AG09309 (cell line): ENCODE measurements around the gene AXIN1.
"Not testable (repeated sequence)": the region's sequence is repeated elsewhere in the genome, so short reads cannot be mapped to it uniquely, and the experiment has no call there.

ENCODE experiments used
- DNase-seq: peaks from one replicate; pipeline ENCODE4 v3.0.0-alpha.2; 2010; ENCODE audit warnings: low read depth
- H3K4me3 ChIP-seq: 2 replicates; pipeline ENCODE4 v1.5.1; 2011; ENCODE audit warnings: mild to moderate bottlenecking, low read depth, low read length, moderate library complexity; ENCODE audit not compliant: control insufficient read depth
- CTCF ChIP-seq: IDR thresholded peaks from 2 replicates; pipeline ENCODE4 v1.5.1; 2011; ENCODE audit warnings: mild to moderate bottlenecking, low read depth, low read length, inconsistent platforms; ENCODE audit not compliant: insufficient read depth, control insufficient read depth; ENCODE audit errors: missing control alignments

The AXIN1 gene

GRCh38 chr16:389352-389751 lies 36.8 kb upstream of the AXIN1 start:
- TF ChIP-seq CTCF = no peak
- DNase-seq = no peak
- H3K4me3 ChIP-seq = no peak overlapping the region

GRCh38 chr16:387761-388666 lies 35.5 kb upstream of the AXIN1 start:
- DNase-seq, H3K4me3 ChIP-seq: not testable (repeated sequence)

GRCh38 chr16:386641-387156 lies 34.2 kb upstream of the AXIN1 start:
- TF ChIP-seq CTCF = no peak
- no peak for DNase-seq
- H3K4me3 ChIP-seq = no peak overlapping the region

GRCh38 chr16:383326-384051 lies 31.0 kb upstream of the AXIN1 start:
- DNase-seq = no peak
- TF ChIP-seq CTCF = no peak
- H3K4me3 ChIP-seq = no peak overlapping the region

GRCh38 chr16:381789-382717 lies 29.5 kb upstream of the AXIN1 start, which contains the start of gene PGAP6:
PGAP6 (minus strand) TSS chr16:381978; CDS start chr16:381821, 157 bp downstream.
- H3K4me3 ChIP-seq = peak within 1 kb of the TSS; percentile 90
- TF ChIP-seq CTCF = no peak
- no peak for DNase-seq

- DNase-seq = no peak
- TF ChIP-seq CTCF = no peak
- H3K4me3 ChIP-seq = peak overlapping the region; percentile 90
These were observed 28.7 kb upstream of the AXIN1 start for GRCh38 chr16:381012-381788.
